HG02885 (cell line): ENCODE measurements around the gene PTPRD.
A peak's percentile ranks its signal among the peaks of the same experiment; 100 is the strongest.

Source experiments
- ATAC-seq: cut with Tn5 transposase; IDR thresholded peaks from one replicate; pipeline ENCODE4 v1.9.1; 2021; ENCODE audit warnings: mild to moderate bottlenecking; ENCODE audit not compliant: unreplicated experiment, poor library complexity

PTPRD gene

GRCh38 chr9:10612641-10613398 is at the start of gene PTPRD:
PTPRD (minus strand) TSS chr9:10613002.
- peak; percentile 91 for ATAC-seq

GRCh38 chr9:10661994-10662393 is 49.2 kb upstream of the PTPRD start:
- ATAC-seq, result no peak

- no peak for ATAC-seq
Observed at GRCh38 chr9:10661376-10661775, 48.6 kb upstream of the PTPRD start.

GRCh38 chr9:10651012-10651411 is 38.2 kb upstream of the PTPRD start:
- no peak for ATAC-seq

- ATAC-seq, result no peak
Observed at GRCh38 chr9:10649076-10649475, 36.3 kb upstream of the PTPRD start.

GRCh38 chr9:10633785-10634184 is 21.0 kb upstream of the PTPRD start:
- ATAC-seq, result no peak

GRCh38 chr9:10614196-10614800 is 1.5 kb upstream of the PTPRD start:
- no peak for ATAC-seq

GRCh38 chr9:10613419-10613818 is 617 bp upstream of the PTPRD start:
- ATAC-seq, result no peak

GRCh38 chr9:10605388-10605787 is 7.4 kb downstream of the PTPRD start:
- ATAC-seq, result no peak

GRCh38 chr9:10604927-10605326 is 7.9 kb downstream of the PTPRD start:
- ATAC-seq, result no peak

- no peak for ATAC-seq
Observed at GRCh38 chr9:10597801-10598200, 15.0 kb downstream of the PTPRD start.

- ATAC-seq, result no peak
Observed at GRCh38 chr9:10594482-10594881, 18.3 kb downstream of the PTPRD start.

GRCh38 chr9:10586407-10586806 is 26.4 kb downstream of the PTPRD start:
- no peak for ATAC-seq

- no peak for ATAC-seq
Observed at GRCh38 chr9:10571699-10572098, 41.1 kb downstream of the PTPRD start.

- no peak for ATAC-seq
Observed at GRCh38 chr9:10566848-10567247, 46.0 kb downstream of the PTPRD start.

- ATAC-seq, result no peak
Observed at GRCh38 chr9:10562581-10563343, 50.0 kb downstream of the PTPRD start.

GRCh38 chr9:10548348-10548747 is 64.5 kb downstream of the PTPRD start:
- no peak for ATAC-seq

GRCh38 chr9:10538073-10538472 is 74.7 kb downstream of the PTPRD start:
- no peak for ATAC-seq

GRCh38 chr9:10534850-10535249 is 78.0 kb downstream of the PTPRD start:
- no peak for ATAC-seq

GRCh38 chr9:10525972-10526371 is 86.8 kb downstream of the PTPRD start:
- ATAC-seq, result no peak

- no peak for ATAC-seq
Observed at GRCh38 chr9:10523164-10523563, 89.6 kb downstream of the PTPRD start.
